WTC11 (cell line): ENCODE measurements around the gene C1QL1.

ENCODE experiments used
- ATF2 ChIP-seq: sonication (generic); formaldehyde crosslinking; IDR thresholded peaks from 2 replicates; pipeline ENCODE4 v1.8.1; 2022; ENCODE audit warnings: low read depth, missing genetic modification reagents, borderline replicate concordance
- CBFB ChIP-seq: sonication (generic); formaldehyde crosslinking; IDR thresholded peaks from 2 replicates; pipeline ENCODE4 v1.8.1; 2022; ENCODE audit warnings: mild to moderate bottlenecking, low read depth, missing genetic modification reagents
- CTCF ChIP-seq: fragments of 200-600 bp; IDR thresholded peaks from 2 replicates; pipeline ENCODE4 v1.8.0; 2022; ENCODE audit warnings: antibody characterized with exemption
- E2F1 ChIP-seq: sonication (generic); formaldehyde crosslinking; IDR thresholded peaks from 2 replicates; pipeline ENCODE4 v1.8.0; 2022; ENCODE audit warnings: mild to moderate bottlenecking, missing genetic modification reagents
- E2F5 ChIP-seq: sonication (generic); formaldehyde crosslinking; IDR thresholded peaks from 2 replicates; pipeline ENCODE4 v1.8.1; 2022; ENCODE audit warnings: mild to moderate bottlenecking, moderate library complexity, missing genetic modification reagents
- IRF2 ChIP-seq: sonication (generic); formaldehyde crosslinking; IDR thresholded peaks from 2 replicates; pipeline ENCODE4 v1.8.0; 2022; ENCODE audit warnings: low read depth, missing genetic modification reagents, borderline replicate concordance
- MAX ChIP-seq: sonication (generic); formaldehyde crosslinking; IDR thresholded peaks from 2 replicates; pipeline ENCODE4 v1.8.0; 2022; ENCODE audit warnings: mild to moderate bottlenecking, missing genetic modification reagents
- PRDM15 ChIP-seq: sonication (generic); formaldehyde crosslinking; IDR thresholded peaks from 2 replicates; pipeline ENCODE4 v1.8.0; 2022; ENCODE audit warnings: missing genetic modification reagents
- USF1 ChIP-seq: sonication (generic); formaldehyde crosslinking; IDR thresholded peaks from 2 replicates; pipeline ENCODE4 v1.8.0; 2022; ENCODE audit warnings: mild to moderate bottlenecking, missing genetic modification reagents
- USF2 ChIP-seq: sonication (generic); formaldehyde crosslinking; IDR thresholded peaks from 2 replicates; pipeline ENCODE4 v1.8.1; 2023; ENCODE audit warnings: mild to moderate bottlenecking, missing genetic modification reagents, moderate library complexity
- ZBTB21 ChIP-seq: sonication (generic); formaldehyde crosslinking; IDR thresholded peaks from 2 replicates; pipeline ENCODE4 v1.8.1; 2023; ENCODE audit warnings: mild to moderate bottlenecking, missing genetic modification reagents, borderline replicate concordance
- ZNF138 ChIP-seq: sonication (generic); formaldehyde crosslinking; conservative IDR thresholded peaks from 2 replicates; pipeline ENCODE4 v1.8.1; 2022; ENCODE audit warnings: mild to moderate bottlenecking, moderate library complexity, missing genetic modification reagents
- ZNF416 ChIP-seq: fragments of 250-450 bp; sonication (Bioruptor Pico); IDR thresholded peaks from 2 replicates; pipeline ENCODE4 v1.9.0; 2021; ENCODE audit warnings: mild to moderate bottlenecking, inconsistent platforms

GRCh38 chr17:45016237-45016636 lies 48.1 kb upstream of the C1QL1 start:
- TF ChIP-seq CTCF (no peak), ATF2 (CRISPR knock-in tag) (no peak), USF2 (no peak), ZNF416 (no peak), PRDM15 (no peak), IRF2 (CRISPR knock-in tag) (no peak), MAX (CRISPR knock-in tag) (no peak), CBFB (CRISPR knock-in tag) (no peak), USF1 (no peak), E2F1 (CRISPR knock-in tag) (no peak), ZBTB21 (CRISPR knock-in tag) (no peak), E2F5 (no peak), ZNF138 (CRISPR knock-in tag) (no peak)
